CD4-positive, alpha-beta T cell treated with Interleukin-6 for 4 hours (primary cell): Measurements from ENCODE around the gene SMIM5.
A peak's percentile ranks its signal among the peaks of the same experiment; 100 is the strongest.

Experiments used
- DNase-seq: peaks from one replicate; pipeline ENCODE4 v3.0.0-alpha.2; 2020; ENCODE audit warnings: mixed read lengths

SMIM5 gene

DNA sequence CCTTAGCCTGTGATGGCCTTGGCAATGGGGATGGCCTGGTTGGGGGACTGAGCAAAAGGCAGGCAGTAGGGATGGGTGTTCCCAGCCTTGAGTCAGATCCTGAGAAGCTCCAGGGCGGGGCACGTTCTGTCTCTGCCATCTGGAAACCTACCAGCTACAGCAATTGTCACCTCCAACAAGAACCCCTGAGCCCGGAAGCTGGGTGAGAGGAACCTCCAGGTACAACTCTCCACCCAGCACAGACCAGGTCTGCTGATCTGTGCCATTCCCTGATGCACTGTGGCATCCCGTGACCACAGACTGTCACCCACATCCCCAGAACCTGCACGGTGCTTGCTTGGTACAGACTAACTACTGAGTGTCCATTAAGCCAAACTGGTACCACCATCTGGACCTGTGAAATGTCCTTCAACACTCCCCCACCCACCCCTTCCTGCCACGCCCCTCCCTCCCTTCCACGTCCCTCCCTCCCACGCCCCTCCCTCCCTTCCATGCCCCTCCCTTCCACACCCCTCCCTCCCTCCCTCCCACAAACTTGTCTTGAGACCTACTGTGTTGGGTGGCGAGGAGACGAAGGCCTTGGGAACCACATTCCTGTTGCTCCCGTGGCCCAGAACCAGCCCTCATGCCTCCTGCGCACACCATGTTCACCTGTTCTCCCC lies 29.1 kb upstream of the SMIM5 start:
- no peak for DNase-seq

DNA sequence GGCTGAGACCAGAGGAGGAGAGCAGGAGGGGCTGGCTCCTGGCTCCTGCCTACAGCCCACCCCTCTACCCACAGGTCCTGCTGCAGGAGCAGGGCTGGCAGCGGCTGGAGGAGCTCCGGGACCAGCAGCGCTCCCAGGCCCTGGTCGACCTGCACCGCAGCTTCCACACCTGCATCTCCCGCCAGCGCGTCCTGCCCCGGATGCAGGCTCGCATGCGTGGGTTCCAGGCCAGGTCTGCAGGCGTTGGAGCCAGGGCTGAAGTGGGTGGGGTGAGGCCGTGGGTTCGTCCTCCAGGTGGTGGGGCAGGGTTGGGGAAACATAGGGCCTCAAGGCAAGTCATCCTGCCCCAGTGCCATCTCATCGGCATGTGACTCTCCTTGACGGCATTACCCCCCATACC lies 27.4 kb upstream of the SMIM5 start:
- no peak for DNase-seq

DNA sequence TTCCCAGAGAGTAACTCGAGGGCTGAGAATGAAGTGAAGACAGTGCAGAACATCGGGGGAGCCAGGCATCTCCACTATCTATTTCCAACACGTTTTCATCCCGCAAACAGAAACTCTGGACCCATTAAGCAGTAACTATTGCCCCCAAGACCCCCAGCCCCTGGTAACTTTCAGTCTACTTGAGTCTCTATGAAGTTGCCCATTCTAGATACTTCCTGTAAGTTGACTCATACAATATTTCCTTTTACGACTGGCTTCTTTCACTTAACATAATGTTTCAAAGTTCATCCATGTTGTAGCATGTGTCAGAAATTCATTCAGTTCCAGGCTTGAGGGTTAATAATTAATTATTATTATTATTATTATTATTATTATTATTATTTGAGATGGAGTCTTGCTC lies 26.1 kb upstream of the SMIM5 start:
- DNase-seq = no peak

DNA sequence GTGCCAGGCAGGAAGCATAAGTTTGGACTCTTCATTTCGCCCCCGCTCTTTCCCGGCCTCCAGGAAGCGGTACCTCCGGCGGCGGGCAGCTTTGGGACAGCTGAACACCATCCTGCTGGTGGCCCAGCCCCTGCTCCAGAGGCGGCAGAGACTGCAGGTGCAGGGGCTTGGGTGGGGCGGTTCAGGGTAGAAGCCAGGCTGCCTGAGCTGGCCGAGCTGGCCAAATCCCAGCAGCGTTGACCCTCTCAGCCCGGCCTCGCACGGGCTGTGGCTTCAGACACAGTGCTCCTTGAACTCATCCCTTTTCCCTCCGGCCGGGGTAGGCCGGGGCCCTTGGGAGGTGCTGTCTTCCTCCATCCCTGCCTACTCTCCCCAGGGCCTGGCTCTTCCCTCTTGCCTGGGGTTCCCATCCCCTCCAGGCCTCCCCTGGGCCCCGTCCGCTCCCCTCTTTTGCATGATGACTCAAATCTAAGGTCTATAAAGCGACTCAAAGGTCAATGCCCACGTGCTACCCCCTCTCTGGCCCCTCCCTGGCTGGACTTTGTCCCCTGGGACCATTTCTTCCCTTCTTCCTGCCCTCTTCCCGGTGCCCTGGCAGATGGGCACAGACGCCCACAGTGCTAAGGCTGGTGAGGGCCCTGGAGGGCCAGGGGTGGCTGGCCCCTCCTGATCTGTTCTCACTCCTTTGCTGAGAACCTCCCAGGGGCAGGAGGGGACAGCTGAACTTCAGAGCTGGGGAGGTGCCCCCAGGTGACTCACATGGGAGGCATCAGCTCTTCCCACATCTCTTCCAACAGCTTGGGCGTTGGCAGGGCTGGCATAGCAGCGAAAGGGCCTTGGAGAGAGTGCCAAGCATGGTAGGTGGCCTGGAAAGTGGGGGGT lies 22.9 kb upstream of the SMIM5 start:
- no peak for DNase-seq

DNA sequence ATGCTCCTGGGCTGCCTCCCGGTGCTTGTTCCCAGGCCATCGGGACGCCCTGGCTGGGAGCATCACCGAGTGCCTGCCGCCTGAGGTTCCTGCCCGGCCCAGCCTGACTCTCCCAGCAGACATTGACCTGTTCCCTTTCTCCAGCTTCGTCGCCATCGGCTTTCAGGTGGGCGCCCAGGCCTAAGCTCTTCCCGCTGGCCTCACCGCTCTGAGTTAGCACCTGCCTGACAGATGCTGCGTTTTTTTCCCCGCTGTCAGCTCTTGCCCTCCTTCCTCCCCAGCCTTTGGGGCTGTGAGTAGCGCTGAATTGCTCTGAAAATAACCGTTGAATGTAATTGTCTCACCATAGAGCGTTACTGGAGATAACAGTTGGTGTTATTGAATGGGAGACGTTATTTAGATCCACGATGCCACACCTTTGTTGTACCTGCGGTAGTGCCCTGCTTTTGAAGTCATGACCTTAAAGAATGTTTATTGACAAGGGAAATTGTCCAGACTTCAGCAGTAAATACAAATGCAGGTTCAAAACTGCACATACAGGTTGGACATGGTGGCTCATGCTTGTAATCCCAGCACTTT lies 21.3 kb upstream of the SMIM5 start:
- no peak for DNase-seq

DNA sequence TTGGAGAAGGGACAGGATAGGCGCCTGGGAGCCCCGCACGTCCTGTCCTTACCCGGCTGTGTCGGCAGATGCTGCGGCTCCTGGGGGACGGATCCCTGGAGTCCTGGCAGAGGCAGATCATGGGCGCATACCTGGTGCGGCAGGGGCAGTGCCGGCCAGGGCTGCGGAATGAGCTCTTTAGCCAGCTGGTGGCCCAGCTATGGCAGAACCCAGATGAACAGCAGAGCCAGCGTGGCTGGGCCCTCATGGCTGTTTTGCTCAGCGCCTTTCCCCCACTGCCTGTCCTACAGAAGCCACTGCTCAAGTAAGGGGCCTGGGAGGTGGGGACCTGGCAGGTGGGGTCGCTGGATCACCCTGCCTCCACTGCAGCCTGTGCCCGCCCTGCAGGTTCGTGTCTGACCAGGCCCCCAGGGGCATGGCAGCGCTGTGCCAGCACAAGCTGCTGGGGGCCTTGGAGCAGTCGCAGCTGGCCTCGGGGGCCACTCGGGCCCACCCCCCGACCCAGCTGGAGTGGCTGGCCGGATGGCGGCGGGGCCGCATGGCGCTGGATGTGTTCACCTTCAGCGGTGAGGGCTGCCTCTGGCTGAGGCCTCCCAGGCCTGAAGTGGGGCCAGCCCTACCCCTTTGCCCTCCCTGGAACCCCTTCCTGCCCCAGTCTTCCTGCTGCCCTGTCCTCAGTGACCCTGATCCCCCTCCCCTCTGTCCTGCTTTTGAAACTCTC lies 20.2 kb upstream of the SMIM5 start:
- DNase-seq = no peak

DNA sequence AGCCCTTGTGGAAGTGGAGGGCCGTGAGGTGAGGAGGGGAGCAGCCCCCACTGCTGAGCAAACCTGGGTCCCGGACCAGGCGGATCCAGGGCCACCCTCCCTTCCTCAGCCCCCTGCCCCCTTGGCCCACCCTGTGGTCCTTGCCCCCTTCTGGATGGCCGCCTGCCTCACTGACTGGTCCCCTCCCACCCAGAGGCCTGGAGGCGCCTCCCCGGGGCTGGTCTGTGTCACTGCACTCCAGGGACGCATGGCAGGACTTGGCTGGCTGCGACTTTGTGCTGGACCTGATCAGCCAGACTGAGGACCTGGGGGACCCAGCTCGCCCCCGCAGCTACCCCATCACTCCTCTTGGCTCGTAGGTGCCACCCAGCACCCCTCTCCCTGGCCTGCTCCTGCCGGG lies 19.2 kb upstream of the SMIM5 start:
- DNase-seq = no peak

DNA sequence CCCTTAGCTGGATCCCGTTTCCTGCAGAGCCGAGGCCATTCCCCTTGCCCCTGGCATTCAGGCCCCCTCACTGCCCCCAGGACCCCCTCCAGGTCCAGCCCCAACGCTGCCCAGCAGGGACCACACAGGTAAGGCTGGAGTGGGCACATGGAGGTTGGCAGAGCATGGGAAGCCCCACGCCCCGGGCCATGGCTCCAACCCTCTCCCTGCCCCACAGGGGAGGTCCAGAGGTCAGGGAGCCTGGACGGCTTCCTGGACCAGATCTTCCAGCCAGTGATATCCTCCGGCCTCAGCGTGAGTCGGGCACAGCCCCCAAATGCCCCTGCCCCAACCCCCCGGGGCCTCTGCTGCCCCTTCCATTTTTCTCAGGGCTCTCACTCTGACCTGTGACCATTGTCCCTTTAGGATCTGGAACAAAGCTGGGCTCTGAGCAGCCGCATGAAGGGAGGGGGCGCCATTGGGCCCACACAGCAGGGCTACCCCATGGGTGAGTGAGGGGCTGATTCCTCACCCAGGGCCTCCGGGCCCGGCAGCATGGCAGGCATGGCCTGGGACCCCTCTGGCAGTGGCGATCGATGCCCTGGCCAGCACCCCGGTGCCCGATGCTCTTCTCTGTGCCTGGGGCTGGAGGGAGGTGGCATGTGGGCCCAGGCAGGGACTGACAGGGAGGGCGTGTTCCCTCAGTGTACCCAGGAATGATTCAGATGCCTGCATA lies 18.5 kb upstream of the SMIM5 start:
- DNase-seq = no peak

DNA sequence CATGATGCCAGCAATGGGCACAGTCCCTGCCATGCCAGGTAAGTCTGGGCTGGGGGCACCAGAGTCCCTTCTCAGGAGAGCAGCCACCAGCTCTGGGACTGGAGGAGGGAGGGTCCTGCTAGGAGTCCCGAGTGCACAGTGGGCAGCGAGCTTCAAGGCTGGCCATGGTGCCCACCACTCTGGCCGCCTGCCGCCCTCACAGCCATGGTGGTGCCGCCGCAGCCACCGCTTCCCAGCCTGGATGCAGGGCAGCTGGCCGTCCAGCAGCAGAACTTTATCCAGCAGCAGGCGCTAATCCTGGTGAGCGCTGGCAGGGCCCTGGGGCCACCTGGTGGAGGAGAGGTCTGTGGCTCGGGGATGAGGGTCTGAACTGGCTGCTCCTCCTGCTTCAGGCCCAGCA lies 17.9 kb upstream of the SMIM5 start:
- DNase-seq = no peak

DNA sequence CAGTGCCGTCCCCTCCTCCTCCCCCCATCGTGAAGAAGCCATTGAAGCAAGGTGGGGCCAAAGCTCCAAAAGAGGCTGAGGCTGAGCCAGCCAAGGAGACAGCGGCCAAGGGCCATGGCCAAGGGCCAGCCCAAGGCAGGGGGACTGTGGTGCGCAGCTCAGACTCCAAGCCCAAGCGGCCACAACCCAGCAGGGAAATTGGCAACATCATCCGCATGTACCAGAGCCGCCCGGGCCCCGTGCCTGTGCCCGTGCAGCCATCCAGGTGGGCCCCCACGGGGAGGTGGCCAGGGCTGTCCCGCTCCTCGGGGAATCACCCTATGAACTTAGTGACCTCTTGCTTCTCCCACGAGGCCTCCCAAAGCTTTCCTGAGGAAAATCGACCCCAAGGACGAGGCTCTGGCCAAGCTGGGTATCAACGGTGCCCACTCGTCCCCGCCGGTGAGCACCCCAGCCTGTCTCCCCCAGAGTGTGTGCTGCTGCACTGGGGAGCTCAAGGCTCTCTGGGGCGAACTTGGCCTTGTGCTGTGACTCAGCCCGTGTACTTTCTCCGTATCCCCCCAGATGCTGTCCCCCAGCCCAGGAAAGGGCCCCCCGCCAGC lies 16.6 kb upstream of the SMIM5 start:
- DNase-seq = no peak

DNA sequence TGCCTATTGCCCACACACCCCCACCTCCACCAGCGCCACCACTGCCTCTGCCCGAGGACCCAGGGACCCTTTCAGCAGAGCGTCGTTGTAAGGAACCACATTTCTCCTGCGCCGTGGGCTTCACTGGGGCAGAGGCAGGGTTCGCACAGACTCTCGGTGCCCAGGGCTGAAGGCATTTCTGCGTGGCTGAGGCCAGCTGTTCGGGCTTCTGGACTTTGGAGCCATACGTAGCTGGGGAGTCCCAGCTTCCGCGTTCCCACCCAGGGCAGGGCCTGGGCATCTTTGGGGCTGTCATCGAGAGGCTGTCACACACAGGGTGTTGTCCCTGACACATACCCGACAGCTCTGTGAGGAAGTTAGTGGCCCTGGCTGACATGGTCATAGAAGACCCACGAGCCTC lies 16.0 kb upstream of the SMIM5 start:
- no peak for DNase-seq

DNA sequence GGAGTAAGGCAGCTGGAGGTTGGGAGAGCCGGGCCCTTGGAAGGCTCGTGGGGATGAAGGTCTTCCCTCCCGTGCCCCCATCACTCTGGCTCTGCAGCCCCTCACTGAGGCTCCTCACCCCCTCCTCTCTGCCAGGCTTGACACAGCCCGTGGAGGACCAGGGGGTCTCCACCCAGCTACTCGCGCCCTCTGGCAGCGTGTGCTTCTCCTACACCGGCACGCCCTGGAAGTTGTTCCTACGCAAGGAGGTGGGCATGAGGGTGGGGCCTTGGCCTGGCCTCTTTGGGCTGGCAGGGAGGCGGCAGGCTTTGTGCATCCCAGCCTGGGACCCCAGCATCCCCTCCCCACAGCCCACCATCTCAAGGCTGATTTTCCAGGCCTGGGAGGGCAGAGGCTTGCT lies 15.6 kb upstream of the SMIM5 start:
- no peak for DNase-seq

DNA sequence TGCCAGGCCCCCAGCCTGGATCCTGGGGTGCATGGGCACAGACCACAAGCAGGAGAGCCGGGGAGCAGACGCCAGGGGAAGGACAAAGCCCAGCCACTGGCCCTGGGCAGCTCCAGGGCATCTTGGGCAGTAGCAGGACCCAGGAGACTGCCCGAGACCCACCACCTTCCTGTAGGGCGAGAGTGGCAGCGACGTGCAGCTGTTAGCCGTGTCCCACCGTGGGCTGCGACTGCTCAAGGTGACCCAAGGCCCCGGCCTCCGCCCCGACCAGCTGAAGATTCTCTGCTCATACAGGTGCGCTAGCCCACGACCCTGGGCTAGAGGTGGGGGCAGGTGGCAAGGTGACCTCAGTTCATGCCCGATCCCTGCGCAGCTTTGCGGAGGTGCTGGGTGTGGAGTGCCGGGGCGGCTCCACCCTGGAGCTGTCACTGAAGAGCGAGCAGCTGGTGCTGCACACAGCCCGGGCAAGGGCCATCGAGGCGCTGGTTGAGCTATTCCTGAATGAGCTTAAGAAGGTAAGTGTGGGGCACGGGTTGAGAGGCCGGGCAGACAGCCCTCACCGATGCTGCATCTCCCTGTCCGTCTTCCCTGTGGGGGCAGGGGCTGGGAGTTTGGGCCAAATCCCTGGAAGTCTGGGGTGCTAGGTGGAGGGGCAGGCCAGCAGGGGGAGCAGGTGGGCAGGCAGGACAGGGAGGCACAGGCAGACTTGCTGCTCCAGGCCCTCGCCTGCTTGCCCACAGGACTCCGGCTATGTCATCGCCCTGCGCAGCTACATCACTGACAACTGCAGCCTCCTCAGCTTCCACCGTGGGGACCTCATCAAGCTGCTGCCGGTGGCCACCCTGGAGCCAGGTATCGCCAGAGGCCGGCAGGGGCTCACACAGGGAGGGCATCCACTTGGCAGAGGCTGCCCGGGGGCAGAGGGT lies 13.5 kb upstream of the SMIM5 start:
- peak; percentile 31 for DNase-seq

DNA sequence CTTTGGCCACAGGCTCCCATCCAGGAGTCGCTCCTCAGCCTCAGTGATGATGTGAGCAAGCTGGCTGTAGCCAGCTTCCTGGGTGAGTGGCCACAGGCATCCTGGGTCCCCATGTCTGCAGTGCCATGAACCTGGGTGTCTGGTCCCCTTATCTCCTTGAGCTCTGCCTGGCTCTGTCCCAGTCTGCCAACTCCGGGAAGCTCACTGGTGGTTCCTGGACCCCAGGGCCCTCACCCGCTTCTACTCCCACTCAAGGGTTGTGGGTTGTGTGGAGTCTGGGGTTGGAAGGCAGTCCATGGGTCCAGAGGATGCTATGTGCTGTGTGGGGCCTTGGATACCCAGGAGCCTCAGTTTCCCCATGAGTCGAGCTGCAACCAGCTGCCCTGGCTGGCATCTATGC lies 11.7 kb upstream of the SMIM5 start:
- no peak for DNase-seq

DNA sequence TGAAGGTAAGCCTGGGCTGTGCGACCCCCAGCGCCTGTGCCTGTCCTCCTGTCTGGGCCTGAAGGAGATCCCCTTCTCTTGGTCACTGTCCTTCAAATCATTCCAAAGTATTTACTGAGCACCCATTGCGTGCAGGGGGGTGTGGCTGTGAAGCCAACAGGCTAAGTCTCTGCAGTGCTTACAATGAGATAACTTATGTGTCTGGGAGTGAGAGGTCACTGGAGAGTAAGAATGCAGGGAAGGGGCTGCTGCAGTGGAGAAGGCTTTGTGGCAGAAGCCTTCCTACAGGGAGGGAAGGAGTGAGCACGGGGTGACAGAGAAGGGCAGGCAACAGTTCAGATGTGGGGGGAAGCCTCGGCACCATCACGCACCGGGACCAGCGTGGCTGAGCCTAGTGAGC lies 11.2 kb upstream of the SMIM5 start:
- no peak for DNase-seq

DNA sequence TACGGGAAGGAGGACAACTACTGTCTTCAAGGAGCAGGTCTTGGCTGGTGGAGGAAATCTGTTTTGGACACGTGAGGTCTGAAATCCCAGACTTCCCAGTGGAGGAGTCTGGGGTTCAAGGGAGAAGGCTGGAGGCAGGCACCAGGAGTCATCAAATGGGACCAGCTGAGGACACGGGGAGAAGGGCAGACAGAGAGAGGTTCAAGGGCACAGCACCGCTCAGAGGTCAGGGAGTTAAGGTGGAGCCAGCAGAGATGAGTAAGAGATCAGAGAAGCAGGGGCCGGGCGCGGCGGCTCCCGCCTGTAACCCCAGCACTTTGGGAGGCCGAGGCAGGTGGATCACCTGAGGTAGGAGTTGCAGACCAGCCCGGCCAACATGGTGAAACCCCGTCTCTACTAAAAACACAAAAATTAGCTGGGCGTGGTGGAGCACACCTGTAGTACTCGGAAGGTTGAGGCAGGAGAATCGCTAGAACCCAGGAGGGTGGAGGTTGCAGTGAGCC lies 10.4 kb upstream of the SMIM5 start:
- no peak for DNase-seq

DNA sequence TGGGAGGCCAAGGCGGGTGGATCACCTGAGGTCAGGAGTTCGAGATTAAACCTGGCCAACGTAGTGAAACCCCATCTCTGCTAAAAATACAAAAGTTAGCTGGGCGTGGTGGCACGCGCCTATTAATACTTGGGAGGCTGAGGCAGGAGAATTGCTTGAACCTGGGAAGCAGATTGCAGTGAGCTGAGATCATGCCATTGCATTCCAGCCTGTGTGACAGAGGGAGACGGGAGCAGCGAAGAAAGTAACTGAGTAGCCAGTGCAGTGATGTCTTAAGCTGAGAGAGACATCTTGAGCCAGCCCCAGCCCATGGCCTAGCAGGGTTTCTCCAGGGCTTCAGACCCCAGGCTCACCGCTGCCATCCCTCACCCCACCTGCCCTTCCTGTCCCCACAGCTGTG lies 9.8 kb upstream of the SMIM5 start:
- DNase-seq = no peak

DNA sequence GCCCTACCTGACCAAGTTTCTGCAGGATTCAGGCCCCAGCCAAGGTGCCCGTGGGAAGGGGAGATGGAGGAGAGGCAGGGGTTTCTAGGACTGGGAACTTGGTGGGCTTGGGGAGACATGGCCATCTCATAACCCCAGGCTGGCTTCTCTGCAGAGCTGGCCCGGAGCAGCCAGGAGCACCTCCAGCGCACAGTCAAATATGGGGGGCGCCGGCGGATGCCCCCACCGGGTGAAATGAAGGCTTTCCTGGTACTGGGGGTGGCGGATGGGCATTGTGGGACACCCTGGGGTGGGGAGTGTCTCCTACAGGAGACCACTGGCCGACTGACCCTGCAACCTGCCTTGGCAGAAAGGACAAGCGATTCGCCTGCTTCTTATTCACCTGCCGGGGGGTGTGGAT lies 9.2 kb upstream of the SMIM5 start:
- DNase-seq = no peak

DNA sequence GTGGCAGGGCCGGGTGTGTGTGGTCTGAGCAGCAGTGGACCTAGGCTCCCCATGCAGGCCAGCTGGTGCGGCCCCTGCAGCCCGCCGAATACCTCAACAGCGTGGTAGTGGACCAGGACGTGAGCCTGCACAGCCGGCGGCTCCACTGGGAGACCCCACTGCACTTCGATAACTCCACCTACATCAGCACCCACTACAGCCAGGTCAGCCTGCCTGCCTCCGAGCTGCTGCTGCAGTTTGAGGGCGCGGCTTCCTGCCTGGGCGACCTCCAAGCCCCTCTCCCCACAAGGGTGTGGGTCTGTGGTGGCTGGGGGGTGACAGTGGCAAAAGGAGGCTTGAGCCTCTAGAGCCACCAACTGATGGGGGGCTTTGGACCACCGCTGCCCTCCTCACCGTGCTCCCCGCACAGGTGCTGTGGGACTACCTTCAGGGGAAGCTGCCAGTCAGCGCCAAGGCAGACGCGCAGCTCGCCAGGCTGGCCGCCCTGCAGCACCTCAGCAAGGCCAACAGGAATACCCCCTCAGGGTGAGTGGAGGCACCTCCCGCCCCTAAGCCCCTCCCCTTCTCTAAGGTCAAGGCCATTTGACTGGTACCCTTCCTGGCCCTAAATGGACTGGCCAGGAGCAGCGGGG lies 8.4 kb upstream of the SMIM5 start:
- no peak for DNase-seq

DNA sequence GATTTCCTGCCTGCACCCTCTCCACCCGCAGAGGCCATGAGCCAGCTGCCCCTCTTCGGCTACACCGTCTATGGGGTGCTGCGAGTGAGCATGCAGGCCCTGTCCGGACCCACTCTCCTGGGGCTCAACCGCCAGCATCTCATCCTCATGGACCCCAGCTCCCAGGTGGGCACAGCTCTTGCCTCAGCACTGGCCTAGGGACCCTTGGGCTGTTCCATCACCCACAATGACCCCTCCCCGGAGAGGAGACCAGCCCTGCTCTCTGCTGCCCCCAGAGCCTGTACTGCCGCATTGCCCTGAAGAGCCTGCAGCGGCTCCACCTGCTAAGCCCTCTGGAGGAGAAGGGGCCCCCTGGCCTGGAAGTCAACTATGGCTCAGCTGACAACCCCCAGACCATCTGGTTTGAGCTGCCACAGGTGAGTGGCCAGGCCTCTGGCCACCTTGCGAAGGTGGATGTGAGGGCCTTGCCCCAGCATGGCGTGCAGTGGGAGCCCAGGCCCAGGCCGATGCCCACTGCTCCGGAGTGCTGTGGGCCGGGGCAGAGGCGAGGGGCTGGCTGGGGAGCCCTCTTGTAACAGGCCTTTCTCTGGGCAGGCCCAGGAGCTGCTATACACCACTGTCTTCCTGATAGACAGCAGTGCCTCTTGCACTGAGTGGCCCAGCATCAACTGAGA lies 7.3 kb upstream of the SMIM5 start:
- no peak for DNase-seq
